HUES6 (cell line): ENCODE measurements around the gene NCR3LG1.

Experiments
- H3K27ac ChIP-seq: 2 replicates; pipeline ENCODE4 v1.7.0; 2013; ENCODE audit warnings: low read depth, mild to moderate bottlenecking, low read length, inconsistent platforms
- H3K27me3 ChIP-seq: 2 replicates; pipeline ENCODE4 v1.6.1; 2013; ENCODE audit warnings: low read length; ENCODE audit not compliant: control insufficient read depth, insufficient read depth
- H3K36me3 ChIP-seq: 2 replicates; pipeline ENCODE4 v1.6.1; 2013; ENCODE audit warnings: low read length; ENCODE audit not compliant: control insufficient read depth, insufficient read depth
- H3K4me1 ChIP-seq: 2 replicates; pipeline ENCODE4 v1.6.1; 2013; ENCODE audit warnings: low read length; ENCODE audit not compliant: control insufficient read depth, insufficient read depth
- H3K4me3 ChIP-seq: 2 replicates; pipeline ENCODE4 v1.5.1; 2013; ENCODE audit warnings: low read depth, low read length
- H3K9ac ChIP-seq: one replicate; pipeline ENCODE4 v1.6.1; 2013; ENCODE audit warnings: mild to moderate bottlenecking, low read length
- H3K9me3 ChIP-seq: 2 replicates; pipeline ENCODE4 v1.6.1; 2013; ENCODE audit warnings: low read depth, low read length; ENCODE audit not compliant: control insufficient read depth, insufficient read depth

Gene NCR3LG1

GRCh38 chr11:17375547-17375946 is 23.9 kb downstream of the NCR3LG1 start:
- Histone ChIP-seq H3K27ac (no peak overlapping the region), H3K4me1 (no peaks in the 10 kb centered on the region), H3K36me3 (no peaks in the 10 kb centered on the region), H3K27me3 (no peaks in the 10 kb centered on the region), H3K4me3 (no peak overlapping the region), H3K9ac (no peak overlapping the region), H3K9me3 (peaks cover 66% of the 10 kb centered on the region)

DNA sequence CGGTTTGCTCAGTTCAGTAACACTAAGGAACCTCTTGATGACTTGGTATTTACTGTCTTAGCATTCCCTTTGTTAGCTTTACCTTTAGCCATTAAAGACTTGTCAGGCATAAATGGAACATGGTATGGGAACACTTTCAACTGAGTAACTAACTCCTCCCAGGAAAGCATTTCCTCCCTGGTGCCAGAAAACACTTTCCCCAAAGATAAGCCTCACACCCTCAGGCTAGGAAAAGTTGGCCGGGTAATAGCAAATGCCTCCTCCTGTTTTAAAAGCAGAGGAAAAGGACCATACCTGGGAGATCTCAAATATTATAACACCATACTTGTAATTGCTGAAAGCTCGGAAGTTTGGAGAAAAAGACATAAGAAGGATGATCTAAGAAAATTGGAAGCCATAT is 24.9 kb downstream of the NCR3LG1 start:
- Histone ChIP-seq H3K36me3 (no peaks in the 10 kb centered on the region), H3K27ac (no peak overlapping the region)

GRCh38 chr11:17378655-17379054 is 27.1 kb downstream of the NCR3LG1 start:
- Histone ChIP-seq H3K9me3 (peaks cover 35% of the 10 kb centered on the region), H3K4me1 (no peaks in the 10 kb centered on the region), H3K27me3 (no peaks in the 10 kb centered on the region), H3K27ac (no peak overlapping the region), H3K36me3 (no peaks in the 10 kb centered on the region), H3K9ac (no peak overlapping the region), H3K4me3 (no peak overlapping the region)

More for the DNA sequence above, 24.9 kb downstream of the NCR3LG1 start:
- Histone ChIP-seq H3K4me1 (no peaks in the 10 kb centered on the region), H3K4me3 (no peak overlapping the region), H3K9me3 (peaks cover 56% of the 10 kb centered on the region), H3K27me3 (no peaks in the 10 kb centered on the region), H3K9ac (no peak overlapping the region)

- no peaks in the 10 kb centered on the region for H3K36me3 ChIP-seq
- no peak overlapping the region for H3K9ac ChIP-seq
- H3K27me3 ChIP-seq: no peaks in the 10 kb centered on the region
- H3K9me3 ChIP-seq: peaks cover 26% of the 10 kb centered on the region
- no peak overlapping the region for H3K27ac ChIP-seq
- H3K4me3 ChIP-seq: no peak overlapping the region
- H3K4me1 ChIP-seq: no peaks in the 10 kb centered on the region
These were observed 28.0 kb downstream of the NCR3LG1 start for GRCh38 chr11:17379383-17380180.

DNA sequence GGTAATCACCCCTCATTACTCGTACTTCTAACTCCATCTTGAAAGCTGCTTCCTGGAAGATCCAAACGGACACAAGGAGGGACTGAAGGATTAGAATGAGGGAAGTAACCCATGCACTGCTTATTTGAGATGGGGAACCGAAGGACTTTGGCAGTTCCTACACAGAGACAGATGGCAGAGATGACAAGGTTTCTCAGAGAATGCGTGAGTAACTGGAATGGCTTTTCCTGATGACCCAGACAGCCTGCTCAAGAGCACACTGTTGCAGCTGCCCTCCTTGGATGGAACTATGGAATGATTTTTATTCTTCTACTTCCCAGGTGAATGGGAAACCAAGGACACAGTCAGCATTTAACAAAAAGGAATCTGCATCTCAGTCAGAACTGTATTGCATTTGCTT is 29.6 kb downstream of the NCR3LG1 start:
- no peak overlapping the region for H3K4me3 ChIP-seq
- peaks cover 20% of the 10 kb centered on the region for H3K9me3 ChIP-seq
- H3K27me3 ChIP-seq: no peaks in the 10 kb centered on the region
- no peak overlapping the region for H3K27ac ChIP-seq
- no peak overlapping the region for H3K9ac ChIP-seq
- H3K36me3 ChIP-seq: no peaks in the 10 kb centered on the region
- H3K4me1 ChIP-seq: peaks cover under 1% of the 10 kb centered on the region; the same call in 1 of the 2 replicates

- Histone ChIP-seq H3K27ac (no peak overlapping the region), H3K9me3 (peaks cover 20% of the 10 kb centered on the region), H3K36me3 (no peaks in the 10 kb centered on the region), H3K27me3 (peaks cover 5% of the 10 kb centered on the region; the same call in 1 of the 2 replicates), H3K4me3 (no peak overlapping the region), H3K9ac (no peak overlapping the region), H3K4me1 (peaks cover 4% of the 10 kb centered on the region; the same call in 1 of the 2 replicates)
These were observed 30.6 kb downstream of the NCR3LG1 start for GRCh38 chr11:17382046-17382728.

DNA sequence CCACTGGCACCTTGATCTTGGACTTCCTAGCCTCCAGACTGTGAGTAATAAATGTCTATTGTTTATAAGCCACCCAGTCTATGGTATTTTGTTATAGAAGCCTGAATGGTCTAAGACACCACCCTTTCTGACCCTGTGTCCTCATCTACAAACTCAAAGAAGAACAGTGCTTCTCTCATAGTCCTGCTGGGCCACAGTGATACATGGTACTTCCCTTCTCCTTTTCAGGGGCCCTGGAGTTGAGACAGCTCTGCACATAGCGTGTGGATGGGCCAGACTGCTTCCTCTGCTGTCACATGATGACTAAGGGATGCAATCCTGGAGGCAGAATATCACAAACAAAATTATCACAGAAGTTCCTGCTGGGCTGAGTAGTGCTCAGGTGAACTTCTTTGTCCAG is 31.9 kb downstream of the NCR3LG1 start:
- Histone ChIP-seq H3K9ac (no peak overlapping the region), H3K9me3 (peaks cover 9% of the 10 kb centered on the region), H3K27me3 (peaks cover 17% of the 10 kb centered on the region), H3K36me3 (no peaks in the 10 kb centered on the region), H3K27ac (no peak overlapping the region), H3K4me3 (no peak overlapping the region), H3K4me1 (peaks cover 4% of the 10 kb centered on the region; the same call in 1 of the 2 replicates)

- Histone ChIP-seq H3K4me3 (no peak overlapping the region), H3K36me3 (no peaks in the 10 kb centered on the region), H3K27ac (no peak overlapping the region), H3K9ac (no peak overlapping the region), H3K4me1 (peaks cover 4% of the 10 kb centered on the region; the same call in 1 of the 2 replicates), H3K9me3 (peaks cover 4% of the 10 kb centered on the region; the same call in 1 of the 2 replicates), H3K27me3 (peaks cover 22% of the 10 kb centered on the region)
These were observed 32.5 kb downstream of the NCR3LG1 start for GRCh38 chr11:17384002-17384511.

DNA sequence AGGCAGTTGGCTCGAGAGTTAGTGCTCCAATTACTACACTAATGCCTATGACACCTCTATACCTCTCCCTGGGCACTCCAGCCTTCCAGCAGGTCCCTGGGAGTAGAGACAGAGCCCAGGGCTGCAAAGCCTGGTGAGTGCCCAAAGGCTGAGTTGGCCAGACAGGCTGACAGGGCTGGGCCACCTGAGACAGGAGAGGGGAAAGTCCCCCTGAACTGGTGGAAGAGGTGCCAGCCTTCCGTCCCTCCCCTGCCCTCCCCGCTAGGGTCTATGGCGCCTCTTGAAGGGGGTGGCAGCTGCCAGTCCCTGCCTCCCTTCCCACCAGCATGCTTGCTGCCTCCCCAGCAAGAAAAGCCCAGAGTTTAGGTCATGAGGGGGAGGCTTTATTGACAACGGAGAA is 33.9 kb downstream of the NCR3LG1 start:
- Histone ChIP-seq H3K27me3 (peaks cover 29% of the 10 kb centered on the region), H3K4me3 (no peak overlapping the region), H3K9me3 (no peaks in the 10 kb centered on the region), H3K36me3 (no peaks in the 10 kb centered on the region), H3K27ac (no peak overlapping the region), H3K4me1 (peaks cover 9% of the 10 kb centered on the region), H3K9ac (no peak overlapping the region)

GRCh38 chr11:17385926-17386325 is 34.3 kb downstream of the NCR3LG1 start:
- H3K36me3 ChIP-seq: no peaks in the 10 kb centered on the region
- peaks cover 9% of the 10 kb centered on the region for H3K4me1 ChIP-seq
- H3K27me3 ChIP-seq: peaks cover 33% of the 10 kb centered on the region
- no peak overlapping the region for H3K9ac ChIP-seq
- H3K9me3 ChIP-seq: no peaks in the 10 kb centered on the region
- no peak overlapping the region for H3K27ac ChIP-seq
- no peak overlapping the region for H3K4me3 ChIP-seq
